ENCODE measurements around the gene HS3ST4. TPM values are rescaled to one million over a fixed set of nuclear protein-coding genes. Genes with fewer than 3 reads are reported as not detected.
"Not testable (repeated sequence)": the region's sequence is repeated elsewhere in the genome, so short reads cannot be mapped to it uniquely, and the experiment has no call there.

Gene HS3ST4
- total RNA-seq, 1 donor from 2014 or later, result 0.32 TPM

DNA sequence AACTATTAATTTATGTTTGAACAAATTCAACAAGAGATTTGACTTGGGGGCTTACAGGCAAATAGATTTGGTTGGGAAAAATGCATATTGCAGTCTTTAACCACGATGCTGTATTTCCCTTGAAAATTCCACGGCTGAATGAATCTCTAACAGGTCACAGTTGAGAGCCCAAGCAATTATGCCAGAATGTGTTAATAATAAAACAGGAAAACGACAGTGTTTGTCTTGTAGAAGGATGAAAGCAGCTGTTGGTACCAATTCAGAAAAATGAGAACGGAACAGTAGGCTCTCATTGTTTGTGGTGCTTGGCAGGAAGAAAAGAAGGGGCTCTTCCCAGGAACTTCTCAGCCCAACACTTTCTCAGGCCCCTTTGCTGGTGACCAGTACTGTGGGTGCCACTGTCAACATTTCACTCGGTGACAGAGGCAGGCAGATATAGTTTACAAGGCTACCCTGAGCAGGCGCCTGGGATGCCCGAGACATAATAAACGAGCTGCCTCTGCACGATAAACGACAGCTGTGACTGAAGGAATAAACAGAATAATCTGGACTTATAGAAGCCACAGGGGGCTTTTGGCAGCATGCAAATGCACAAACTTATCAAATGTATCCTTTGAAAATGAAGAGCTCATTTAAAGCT, 387.1 kb downstream of the HS3ST4 start:
- no peak for ATAC-seq

GRCh38 chr16:26087091-26087490, 395.3 kb downstream of the HS3ST4 start:
- no peaks in the 10 kb centered on the region for H3K9me3 ChIP-seq
- H3K4me1 ChIP-seq, result no peaks in the 10 kb centered on the region
- H3K4me3 ChIP-seq, result no peak overlapping the region
- H3K36me3 ChIP-seq, result no peaks in the 10 kb centered on the region
- no peak for DNase-seq
- no peak for TF ChIP-seq CTCF (IDR thresholded peaks at IDR 0.05)
- intact Hi-C loops (cut with DNase I), result no loop called here
- no peaks in the 10 kb centered on the region for H3K27me3 ChIP-seq
- H3K27ac ChIP-seq, result no peak overlapping the region
- ATAC-seq, result no peak

More for the DNA sequence above, 387.1 kb downstream of the HS3ST4 start:
- Histone ChIP-seq H3K9me3 (no peaks in the 10 kb centered on the region), H3K27ac (no peak overlapping the region), H3K27me3 (no peaks in the 10 kb centered on the region), H3K36me3 (no peaks in the 10 kb centered on the region), H3K4me1 (no peaks in the 10 kb centered on the region), H3K4me3 (no peak overlapping the region)
- intact Hi-C loops (cut with DNase I), result no loop called here
- no peak for TF ChIP-seq CTCF (IDR thresholded peaks at IDR 0.05)
- no peak for DNase-seq

DNA sequence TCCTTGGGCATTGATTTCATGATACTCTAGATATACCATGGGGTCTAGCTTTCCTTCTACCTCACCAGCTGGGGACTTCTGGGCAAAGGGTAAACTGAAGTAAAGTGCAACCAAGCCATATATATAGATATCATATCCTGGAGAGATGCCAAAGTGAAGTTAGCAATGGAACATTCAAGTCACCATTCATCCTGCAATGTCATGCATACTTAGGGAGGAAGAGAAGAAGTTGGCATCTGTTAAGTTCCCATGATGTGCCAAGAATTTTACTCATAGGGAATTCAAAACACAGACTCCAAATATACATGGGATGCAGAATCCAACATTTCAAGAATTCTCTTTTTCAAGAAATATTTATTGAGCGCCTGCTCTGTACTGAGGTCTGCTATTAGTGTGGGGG, 399.8 kb downstream of the HS3ST4 start:
- Histone ChIP-seq H3K4me3 (no peak overlapping the region), H3K27me3 (no peaks in the 10 kb centered on the region), H3K27ac (no peak overlapping the region), H3K36me3 (no peaks in the 10 kb centered on the region), H3K9me3 (no peaks in the 10 kb centered on the region), H3K4me1 (no peaks in the 10 kb centered on the region)
- ATAC-seq (no peak), DNase-seq (no peak)
- intact Hi-C loops (cut with DNase I), result no loop called here
- TF ChIP-seq CTCF (IDR thresholded peaks at IDR 0.05), result no peak

- H3K9me3 ChIP-seq; intact Hi-C loops (cut with DNase I); ATAC-seq; H3K27me3 ChIP-seq; H3K4me3 ChIP-seq; DNase-seq; H3K27ac ChIP-seq; H3K4me1 ChIP-seq; H3K36me3 ChIP-seq: not testable (repeated sequence)
These were observed 406.4 kb downstream of the HS3ST4 start for GRCh38 chr16:26098206-26098605.

- intact Hi-C loops (cut with DNase I), result no loop called here
- H3K4me3 ChIP-seq, result no peak overlapping the region
- H3K9me3 ChIP-seq, result no peaks in the 10 kb centered on the region
- H3K27me3 ChIP-seq, result no peaks in the 10 kb centered on the region
- DNase-seq (no peak), ATAC-seq (no peak)
- H3K36me3 ChIP-seq, result no peaks in the 10 kb centered on the region
- no peak overlapping the region for H3K27ac ChIP-seq
- no peak for TF ChIP-seq CTCF (IDR thresholded peaks at IDR 0.05)
- H3K4me1 ChIP-seq, result no peaks in the 10 kb centered on the region
These were observed 410.6 kb downstream of the HS3ST4 start for GRCh38 chr16:26102369-26102768.

DNA sequence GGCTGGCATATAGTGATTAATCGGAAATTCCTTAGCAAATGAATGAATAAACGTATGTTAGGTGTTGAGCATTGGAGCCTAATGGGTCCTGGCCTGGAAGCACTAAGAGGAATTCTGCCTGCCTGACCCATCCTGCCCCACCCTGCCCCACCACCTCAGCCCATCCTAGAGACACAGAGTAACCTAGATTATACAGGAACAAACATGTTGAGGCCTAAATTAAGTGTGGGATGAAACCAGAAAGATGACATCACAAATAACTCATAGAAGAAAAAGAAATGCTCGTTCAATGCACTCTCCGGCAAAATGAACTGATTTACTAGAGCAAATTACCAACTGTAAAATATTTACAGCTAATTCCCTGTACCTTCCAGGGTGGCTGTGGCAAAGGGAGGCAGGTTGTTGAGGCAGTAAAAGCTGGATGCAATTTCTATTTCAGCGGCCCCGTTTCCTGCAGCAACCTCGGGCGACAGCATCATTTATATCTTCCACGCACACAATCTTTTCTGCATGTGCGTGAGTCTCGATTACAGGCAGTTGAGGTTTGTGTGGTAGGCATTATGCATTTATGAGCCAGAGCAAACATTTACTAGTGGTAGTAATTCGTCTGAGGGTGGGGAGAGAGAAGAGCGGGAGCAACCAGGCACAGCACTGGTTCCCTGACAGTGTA, 417.2 kb downstream of the HS3ST4 start:
- no peaks in the 10 kb centered on the region for H3K9me3 ChIP-seq
- DNase-seq (no peak), ATAC-seq (no peak)
- no peak overlapping the region for H3K27ac ChIP-seq
- no peak for TF ChIP-seq CTCF (IDR thresholded peaks at IDR 0.05)
- no peaks in the 10 kb centered on the region for H3K36me3 ChIP-seq
- intact Hi-C loops (cut with DNase I), result no loop called here
- H3K4me3 ChIP-seq, result no peak overlapping the region
- no peaks in the 10 kb centered on the region for H3K4me1 ChIP-seq
- H3K27me3 ChIP-seq, result no peaks in the 10 kb centered on the region
